Adrenal gland (tissue), 12 donors: ENCODE measurements around the gene UGT3A1. TPM values are rescaled to one million over a fixed set of nuclear protein-coding genes. Genes with fewer than 3 reads are reported as not detected.

Source experiments
- DNase-seq, 7 donors: peaks; one replicate each; pipeline ENCODE4 v3.0.0-alpha.2; 2019 to 2020
- H3K27ac ChIP-seq, 5 donors: fragments of 200-600 bp; sonication (generic) in 4 of 5; 1 replicate in 3 of 5; 2 replicates in 2 of 5; pipeline versions ENCODE4 v1.5.1 to v1.8.0; 2016 to 2020; ENCODE audit warnings: mild to moderate bottlenecking in 1 of 5
- H3K27me3 ChIP-seq: fragments of 200-600 bp; 2 replicates; pipeline ENCODE4 v1.8.0; 2021
- H3K36me3 ChIP-seq, 2 donors: fragments of 200-600 bp; replicated peaks in 1 of 2; 1 replicate in 1 of 2; 2 replicates in 1 of 2; pipeline versions ENCODE4 v1.5.1 to v1.8.0; 2018 to 2022
- H3K4me1 ChIP-seq, 2 donors: fragments of 200-600 bp; replicated peaks in 1 of 2; 1 replicate in 1 of 2; 2 replicates in 1 of 2; pipeline versions ENCODE4 v1.5.1 to v1.8.0; 2018 to 2021
- H3K4me3 ChIP-seq, 4 donors: fragments of 200-600 bp; sonication (generic) in 3 of 4; one replicate each; pipeline ENCODE4 v1.5.1; 2016 to 2018
- H3K9me3 ChIP-seq, 3 donors: fragments of 200-600 bp; sonication (generic) in 1 of 3; replicated peaks in 1 of 3; 1 replicate in 2 of 3; 2 replicates in 1 of 3; pipeline versions ENCODE4 v1.5.1 to v1.8.0; 2016 to 2021
- CTCF ChIP-seq, 6 experiments: fragments of 450-650 bp in 4 of 6; fragments of 200-600 bp in 2 of 6; sonication (generic) in 1 of 6; IDR thresholded peaks; 1 replicate in 5 of 6; 2 replicates in 1 of 6; pipeline versions ENCODE4 v1.5.1 to v1.8.0; 2016 to 2021; ENCODE audit warnings: antibody characterized with exemption in 6 of 6, mild to moderate bottlenecking in 2 of 6, moderate library complexity in 1 of 6
- POLR2A ChIP-seq, 2 donors: fragments of 450-650 bp; IDR thresholded peaks; one replicate each; pipeline ENCODE4 v1.6.1; 2017; ENCODE audit warnings: antibody characterized with exemption in 2 of 2, mild to moderate bottlenecking in 2 of 2, moderate library complexity in 1 of 2
- WGBS, 4 donors: extraction: QIAGEN DNeasy Blood & Tissue Kit in 2 of 4; methylation state at CpG; one replicate each; pipeline versions ENCODE4 v1.1.5 to v1.1.7; 2013 to 2017; 5-methylcytosine and 5-hydroxymethylcytosine counted together
- intact Hi-C, 2 donors: fragments of 100-400 bp; cut with DNase I; formaldehyde crosslinking; loops; one replicate each; pipeline versions ENCODE4 v1.14.1 to v1.15.0; 2022 to 2023
- polyA plus RNA-seq, 3 donors: library from polyadenylated mRNA; stranded (reverse); fragments of 200-250 nt in 2 of 3; fragments of 350-450 nt in 1 of 3; fragmentation: Illumina TruSeq in 1 of 3; extraction: RNeasy Lipid Tissue Mini Kit (QIAGEN cat#74804) in 1 of 3; gene quantifications; one replicate each; pipeline ENCODE4 v1.2.3, GENCODE V29; 2013 to 2014
- total RNA-seq, 9 donors: library from RNA; depleted of rRNA in 4 of 9; stranded (reverse); fragments of >200 nt in 4 of 9; fragments of 120-200 nt in 1 of 9; fragmentation: NEBNext Ultra II Directional in 1 of 9; extraction: Animal tissue kit (Norgen Biotek cat#: 25700) in 1 of 9; gene quantifications; one replicate each; pipeline versions ENCODE4 v1.1.0 to v1.2.4, GENCODE V29; 2013 to 2023
- donor health status: healthy with polysubstance abuse.
- donor health status: Bipolar disorder and iron deficiency.
- donor health status: DM: yes; HTN: yes; CAD: no.
- donor health status: DM: no; HTN: no; CAD: no.
- donor health status: DM: no; HTN: no; CAD: no.
- donor health status: DM: yes; HTN: yes; CAD: no.

The UGT3A1 gene
- total and polyA plus RNA-seq, 12 donors: 0.22 TPM; not detected in 11

- Histone ChIP-seq H3K4me1 (no peaks in the 10 kb centered on the region), H3K27ac (no peak overlapping the region), H3K27me3 (no peaks in the 10 kb centered on the region), H3K9me3 (no peaks in the 10 kb centered on the region), H3K36me3 (no peaks in the 10 kb centered on the region), H3K4me3 (no peak overlapping the region)
- intact Hi-C loops: no loop called here
- no peak for DNase-seq
- 60 to 69% (median 69%) methylated on average over 5 of the region's 5 CpGs for WGBS, 4 donors
- TF ChIP-seq CTCF (IDR thresholded peaks at IDR 0.05) (no peak), POLR2A (IDR thresholded peaks at IDR 0.05) (no peak)
Observed at GRCh38 chr5:35971878-35972210, 19.3 kb downstream of the UGT3A1 start.

GRCh38 chr5:35971186-35971877 lies 19.9 kb downstream of the UGT3A1 start:
- Histone ChIP-seq H3K36me3 (no peaks in the 10 kb centered on the region), H3K27ac (no peak overlapping the region), H3K9me3 (no peaks in the 10 kb centered on the region), H3K4me3 (no peak overlapping the region), H3K27me3 (no peaks in the 10 kb centered on the region), H3K4me1 (no peaks in the 10 kb centered on the region)
- TF ChIP-seq POLR2A (IDR thresholded peaks at IDR 0.05): no peak
- TF ChIP-seq CTCF (IDR thresholded peaks at IDR 0.05): no peak
- no peak for DNase-seq
- 62 to 78% (median 74%) methylated on average over 4 of the region's 4 CpGs for WGBS, 4 donors
- intact Hi-C loops: no loop called here

- WGBS, 4 donors: 43 to 62% (median 48%) methylated on average over 8 of the region's 8 CpGs
- no peaks in the 10 kb centered on the region for H3K36me3 ChIP-seq
- no peak for DNase-seq
- no peaks in the 10 kb centered on the region for H3K9me3 ChIP-seq
- H3K27me3 ChIP-seq: no peaks in the 10 kb centered on the region
- intact Hi-C loops: no loop called here
- no peak for TF ChIP-seq POLR2A (IDR thresholded peaks at IDR 0.05)
- peak in 1 of 6 experiments; percentile 19 for TF ChIP-seq CTCF (IDR thresholded peaks at IDR 0.05)
- no peaks in the 10 kb centered on the region for H3K4me1 ChIP-seq
- no peak overlapping the region for H3K4me3 ChIP-seq
- H3K27ac ChIP-seq: no peak overlapping the region
Observed at GRCh38 chr5:35963381-35963843, 27.8 kb downstream of the UGT3A1 start.

GRCh38 chr5:35960328-35960727 lies 30.9 kb downstream of the UGT3A1 start:
- H3K4me3 ChIP-seq: no peak overlapping the region
- TF ChIP-seq POLR2A (IDR thresholded peaks at IDR 0.05) (no peak), CTCF (IDR thresholded peaks at IDR 0.05) (no peak)
- intact Hi-C loops: no loop called here
- no peak overlapping the region for H3K27ac ChIP-seq
- 52 to 71% (median 64%) methylated on average over 4 to 7 of the region's 7 CpGs for WGBS, 4 donors
- no peaks in the 10 kb centered on the region for H3K36me3 ChIP-seq
- no peak for DNase-seq
- H3K9me3 ChIP-seq: no peaks in the 10 kb centered on the region
- H3K27me3 ChIP-seq: no peaks in the 10 kb centered on the region
- no peaks in the 10 kb centered on the region for H3K4me1 ChIP-seq
